ENCODE results near the gene TADA1. TPM values are rescaled to one million over a fixed set of nuclear protein-coding genes. Genes with fewer than 3 reads are reported as not detected.

The TADA1 gene, protein sequence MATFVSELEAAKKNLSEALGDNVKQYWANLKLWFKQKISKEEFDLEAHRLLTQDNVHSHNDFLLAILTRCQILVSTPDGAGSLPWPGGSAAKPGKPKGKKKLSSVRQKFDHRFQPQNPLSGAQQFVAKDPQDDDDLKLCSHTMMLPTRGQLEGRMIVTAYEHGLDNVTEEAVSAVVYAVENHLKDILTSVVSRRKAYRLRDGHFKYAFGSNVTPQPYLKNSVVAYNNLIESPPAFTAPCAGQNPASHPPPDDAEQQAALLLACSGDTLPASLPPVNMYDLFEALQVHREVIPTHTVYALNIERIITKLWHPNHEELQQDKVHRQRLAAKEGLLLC
- 10.3 to 16.0 TPM (median 12.7 TPM) in 5 replicates for total RNA-seq (2022; extraction: Qiagen RNA extraction)

DNA sequence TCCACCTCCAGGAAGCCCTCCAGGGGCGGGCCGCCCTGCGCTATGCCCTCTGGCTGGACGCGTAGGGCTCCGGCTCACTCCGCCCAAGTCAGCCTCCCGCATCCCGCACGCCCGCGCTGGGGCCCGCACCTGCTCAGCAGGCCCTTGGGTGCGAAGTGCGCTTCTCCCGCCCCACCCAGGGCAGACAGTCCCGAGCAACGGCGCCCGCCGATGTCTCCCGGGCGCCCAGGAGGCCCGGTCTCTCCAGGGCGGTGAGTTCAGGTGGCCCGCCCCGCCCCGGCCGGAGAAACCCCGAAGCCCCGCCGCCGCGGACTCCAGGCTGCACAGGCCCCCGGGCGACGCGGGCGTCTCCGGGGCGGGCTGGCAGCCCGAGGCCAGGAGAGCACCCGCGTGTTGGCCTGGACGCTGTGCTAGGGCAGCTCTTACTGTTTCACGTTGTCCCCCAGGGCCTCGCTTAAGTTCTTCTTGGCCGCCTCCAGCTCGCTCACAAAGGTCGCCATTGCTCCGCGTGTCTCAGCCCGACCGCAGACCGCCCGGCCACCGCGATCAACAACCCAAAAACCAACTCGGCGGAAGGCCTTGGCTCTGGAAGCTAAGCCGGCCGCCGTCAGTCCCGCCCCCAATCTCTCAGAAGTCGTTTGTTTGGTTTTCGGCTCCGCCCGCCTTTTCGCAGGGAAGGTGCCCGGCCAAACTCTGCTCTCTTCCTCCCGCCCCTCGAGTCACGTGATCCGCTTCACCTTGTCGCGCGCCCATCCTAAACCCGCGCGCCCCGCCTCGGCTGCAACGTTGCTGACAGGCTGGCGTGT lies at the start of gene TADA1:
Gene TADA1 (minus strand): TSS at position 531 of the 806 bp plus-strand sequence. CDS start 31 bp downstream, at position 500.

DNA sequence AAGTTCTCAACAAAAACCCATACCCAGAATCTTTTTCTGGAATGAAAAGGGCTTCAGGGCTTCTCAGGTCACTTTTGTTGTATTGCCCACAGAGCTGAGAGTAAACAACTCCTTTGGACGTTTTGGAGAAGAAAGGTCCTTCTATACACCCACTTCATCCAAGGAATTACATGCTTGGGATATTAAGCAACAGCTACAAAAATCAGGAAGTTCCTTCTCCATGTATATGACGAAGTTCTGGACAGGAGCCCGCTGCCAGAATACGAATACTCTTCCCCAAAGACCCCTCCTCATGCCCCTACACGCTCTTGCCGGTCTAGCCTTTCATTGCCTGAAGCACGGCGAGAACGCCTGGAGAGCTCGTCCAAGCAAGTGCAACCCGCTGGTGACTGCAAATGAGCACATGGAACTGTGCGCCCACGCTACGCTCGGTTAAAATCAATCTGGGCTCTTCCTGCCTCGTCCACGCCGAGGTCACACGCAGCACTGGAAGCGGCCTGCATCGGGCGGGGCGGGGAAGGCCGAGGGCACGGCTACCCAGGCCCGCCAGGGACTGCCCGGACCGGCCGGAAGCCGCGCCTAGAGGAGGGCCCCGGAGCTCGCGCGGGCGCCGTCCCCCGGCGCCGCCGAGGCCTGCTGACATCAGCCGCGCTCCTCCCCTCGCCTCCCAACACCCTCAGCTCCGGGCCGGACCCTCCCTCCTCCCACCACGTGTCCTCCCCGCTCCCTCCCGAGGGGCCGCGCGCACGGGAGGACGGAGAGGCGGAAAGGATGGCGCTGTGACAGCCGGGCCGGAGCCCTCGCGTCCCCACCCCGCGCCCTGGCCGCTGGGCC lies 37.1 kb downstream of the TADA1 start, which contains the start of gene POGK:
Gene POGK (plus strand): TSS at position 710 of the 834 bp plus-strand sequence. CDS start 1,482 bp downstream, outside the sequence.

Other genes starting within 250 kb of the TADA1 start
- gene POGK, start 36.8 kb downstream of the TADA1 start, total RNA-seq (2022; extraction: Qiagen RNA extraction) = 24.4 to 34.2 TPM (median 28.3 TPM) in 5 replicates
- gene ILDR2, start 99.3 kb upstream of the TADA1 start, total RNA-seq (2022; extraction: Qiagen RNA extraction) = 0.01 to 0.06 TPM (median 0.02 TPM) in 4 of 5 replicates, not detected in the other
- gene MAEL, start 113.0 kb upstream of the TADA1 start, total RNA-seq (2022; extraction: Qiagen RNA extraction) = not detected in 5 replicates
- 0.05 TPM in 1 of 5 replicates, not detected in the others for gene GPA33, start 214.1 kb upstream of the TADA1 start, total RNA-seq (2022; extraction: Qiagen RNA extraction)
- not detected in 5 replicates for gene STYXL2, start 217.8 kb upstream of the TADA1 start, total RNA-seq (2022; extraction: Qiagen RNA extraction)